K562 (cell line): ENCODE data around the gene CHD3. TPM values are rescaled to one million over a fixed set of nuclear protein-coding genes. Genes with fewer than 3 reads are reported as not detected.

Source experiments
- ARID2 ChIP-seq: fragments of 450-650 bp; IDR thresholded peaks from 2 replicates; pipeline ENCODE4 v1.6.1; 2017; ENCODE audit warnings: antibody characterized with exemption, mild to moderate bottlenecking
- DMBX1 ChIP-seq: fragments of 250-450 bp; sonication (Bioruptor Pico); IDR thresholded peaks from 2 replicates; pipeline ENCODE4 v1.8.0; 2022; ENCODE audit warnings: inconsistent platforms, mild to moderate bottlenecking, moderate library complexity, borderline replicate concordance
- HMG20B ChIP-seq: fragments of 250-450 bp; sonication (Bioruptor Pico); IDR thresholded peaks from 2 replicates; pipeline ENCODE4 v1.5.0; 2021; ENCODE audit warnings: mild to moderate bottlenecking
- HSF4 ChIP-seq: fragments of 250-450 bp; sonication (Bioruptor Pico); IDR thresholded peaks from 2 replicates; pipeline ENCODE4 v2.1.2; 2022; ENCODE audit warnings: mild to moderate bottlenecking, moderate library complexity, borderline replicate concordance
- KLF13 ChIP-seq: fragments of 450-650 bp; IDR thresholded peaks from 2 replicates; pipeline ENCODE4 v1.6.1; 2016; ENCODE audit warnings: missing genetic modification characterization, low read depth, mild to moderate bottlenecking, missing compliant biosample characterization, moderate library complexity, borderline replicate concordance
- MAFK ChIP-seq: IDR thresholded peaks from 2 replicates; pipeline ENCODE4 v1.6.1; 2011; ENCODE audit warnings: low read length, improper control_type of control experiment
- NFXL1 ChIP-seq: fragments of 450-650 bp; formaldehyde crosslinking; IDR thresholded peaks from 2 replicates; pipeline ENCODE4 v1.4.0; 2021; ENCODE audit warnings: mild to moderate bottlenecking
- NR2C1 ChIP-seq, 2 experiments: fragments of 450-650 bp; IDR thresholded peaks; 2 replicates each; pipeline ENCODE4 v1.6.1; 2017; ENCODE audit warnings: mild to moderate bottlenecking in 2 of 2, antibody characterized with exemption in 1 of 2, inconsistent platforms in 1 of 2, missing compliant biosample characterization in 1 of 2, missing genetic modification characterization in 1 of 2
- RBM39 ChIP-seq: fragments of 200-400 bp; formaldehyde crosslinking; optimal IDR thresholded peaks from 2 replicates; pipeline ENCODE3; 2018; ENCODE audit warnings: low read depth, low read length
- SIX5 ChIP-seq, 2 experiments: IDR thresholded peaks; 2 replicates each; pipeline ENCODE4 v1.6.1; 2011; ENCODE audit warnings: low read length in 2 of 2, borderline replicate concordance in 1 of 2, low read depth in 1 of 2, mild to moderate bottlenecking in 1 of 2, moderate library complexity in 1 of 2; ENCODE audit not compliant: insufficient read depth in 1 of 2
- SMARCA4 ChIP-seq: fragments of 450-650 bp; IDR thresholded peaks from 2 replicates; pipeline ENCODE4 v1.6.1; 2016
- TARDBP ChIP-seq: fragments of 450-650 bp; IDR thresholded peaks from 2 replicates; pipeline ENCODE4 v1.6.1; 2016
- TRIM24 ChIP-seq, 2 experiments: fragments of 450-650 bp; IDR thresholded peaks; 2 replicates each; pipeline ENCODE4 v1.6.1; 2016
- ZBED1 ChIP-seq: IDR thresholded peaks from 2 replicates; pipeline ENCODE4 v1.6.1; 2014
- ZNF121 ChIP-seq: sonication (generic); formaldehyde crosslinking; conservative IDR thresholded peaks from 2 replicates; pipeline ENCODE4 v1.8.0; 2022; ENCODE audit warnings: missing genetic modification reagents
- ZNF146 ChIP-seq: IDR thresholded peaks from one replicate; pipeline ENCODE4 v1.6.1; 2018; ENCODE audit warnings: missing compliant biosample characterization; ENCODE audit not compliant: unreplicated experiment
- ZNF274 ChIP-seq: IDR thresholded peaks from 2 replicates; pipeline ENCODE4 v1.6.1; 2011; ENCODE audit warnings: low read depth, mild to moderate bottlenecking, low read length, moderate library complexity, borderline replicate concordance
- ZNF551 ChIP-seq: fragments of 250-450 bp; sonication (Bioruptor Pico); IDR thresholded peaks from 2 replicates; pipeline ENCODE4 v1.5.0; 2021; ENCODE audit warnings: mild to moderate bottlenecking, moderate library complexity
- ZNF586 ChIP-seq: fragments of 450-650 bp; formaldehyde crosslinking; conservative IDR thresholded peaks from 2 replicates; pipeline ENCODE4 v1.4.0; 2020; ENCODE audit warnings: mild to moderate bottlenecking, moderate library complexity
- polyA plus RNA-seq, 8 experiments: library from polyadenylated mRNA; depleted of rRNA in 4 of 8; stranded (reverse) in 5 of 8; unstranded in 3 of 8; fragments of >200 nt; fragmentation: Nextera tagmentation in 2 of 8; fragmentation: Illumina TruSeq in 1 of 8; extraction: Ambion mirVana in 2 of 8; extraction: Trizol in 1 of 8; gene quantifications; 2 replicates each; pipeline versions ENCODE4 v1.2.1 to v1.2.3, GENCODE V29; 2011 to 2014; ENCODE audit warnings: inconsistent platforms in 1 of 8, missing spikeins in 1 of 8
- total RNA-seq, 7 experiments: library from RNA; depleted of rRNA in 6 of 7; stranded (reverse); fragments of >200 nt in 6 of 7; fragmentation: Illumina TruSeq in 2 of 7; extraction: Trizol in 2 of 7; gene quantifications; 2 replicates each; pipeline versions ENCODE4 v1.2.1 to v1.2.3, GENCODE V29; 2011 to 2021; ENCODE audit warnings: low replicate concordance in 1 of 7
- TF ChIP-seq, protein P1 (sequence below): fragments of 250-450 bp; sonication (Bioruptor Pico); IDR thresholded peaks from 2 replicates; pipeline ENCODE4 v1.8.0; 2022; ENCODE audit warnings: inconsistent platforms
- TF ChIP-seq, protein P2 (sequence below): fragments of 450-650 bp; IDR thresholded peaks from 2 replicates; pipeline ENCODE4 v1.6.1; 2016; ENCODE audit warnings: borderline replicate concordance
- TF ChIP-seq, protein P3 (sequence below): sonication (generic); formaldehyde crosslinking; IDR thresholded peaks from 2 replicates; pipeline ENCODE4 v1.8.0; 2022; ENCODE audit warnings: mild to moderate bottlenecking, missing genetic modification reagents
- TF ChIP-seq, protein P4 (sequence below): fragments of 200-800 bp; sonication (Bioruptor generic); IDR thresholded peaks from 2 replicates; pipeline ENCODE4 v1.6.1; 2017; ENCODE audit warnings: missing genetic modification characterization, missing compliant biosample characterization

The CHD3 gene
- total and polyA plus RNA-seq, 9 of the 15 experiments (the other 6 are each of a cell fraction or from before 2014, with no cell fraction given) = 0.39 to 38.2 (median 21.2) TPM

DNA sequence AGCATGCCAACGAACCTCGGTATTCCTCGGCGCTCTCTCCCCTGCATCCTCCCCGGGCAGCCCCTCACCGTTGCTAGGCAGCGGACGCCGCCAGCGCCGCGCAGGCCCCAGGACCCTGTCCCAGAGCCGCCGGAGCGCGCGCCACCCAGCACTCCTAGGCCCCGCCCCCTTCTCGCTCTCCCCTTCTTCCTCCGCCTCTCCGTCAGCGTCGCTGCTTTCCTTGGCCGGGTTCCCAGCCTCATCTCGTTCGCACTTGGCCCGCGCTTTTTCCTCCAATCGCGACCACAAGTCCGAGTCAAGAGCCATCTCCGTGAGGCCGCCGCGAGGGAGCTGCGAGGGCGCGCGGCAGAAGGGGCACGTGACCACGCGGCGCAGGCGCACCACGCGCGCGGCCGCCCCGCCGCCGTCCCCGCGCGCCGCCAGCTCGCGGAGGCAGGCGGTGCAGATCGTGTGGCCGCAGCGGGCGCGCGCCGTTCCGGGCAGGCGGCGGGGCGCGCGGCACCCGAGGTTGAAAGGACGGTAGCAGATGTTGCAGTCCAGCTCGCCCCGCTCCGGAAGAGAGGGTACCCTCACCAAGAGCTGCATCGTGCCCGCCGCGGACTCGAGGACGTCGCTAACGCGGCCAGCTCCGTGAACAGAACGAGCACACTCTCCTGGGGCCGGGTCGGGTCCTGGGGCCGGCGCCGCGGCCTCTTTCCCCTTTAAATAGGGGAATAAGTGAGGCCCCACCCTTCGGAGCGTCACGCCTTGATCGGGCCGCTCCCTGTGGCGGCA lies 27.2 kb downstream of the CHD3 start, which contains the start of gene RNF227 (continued):
- TF ChIP-seq, protein P1, sequence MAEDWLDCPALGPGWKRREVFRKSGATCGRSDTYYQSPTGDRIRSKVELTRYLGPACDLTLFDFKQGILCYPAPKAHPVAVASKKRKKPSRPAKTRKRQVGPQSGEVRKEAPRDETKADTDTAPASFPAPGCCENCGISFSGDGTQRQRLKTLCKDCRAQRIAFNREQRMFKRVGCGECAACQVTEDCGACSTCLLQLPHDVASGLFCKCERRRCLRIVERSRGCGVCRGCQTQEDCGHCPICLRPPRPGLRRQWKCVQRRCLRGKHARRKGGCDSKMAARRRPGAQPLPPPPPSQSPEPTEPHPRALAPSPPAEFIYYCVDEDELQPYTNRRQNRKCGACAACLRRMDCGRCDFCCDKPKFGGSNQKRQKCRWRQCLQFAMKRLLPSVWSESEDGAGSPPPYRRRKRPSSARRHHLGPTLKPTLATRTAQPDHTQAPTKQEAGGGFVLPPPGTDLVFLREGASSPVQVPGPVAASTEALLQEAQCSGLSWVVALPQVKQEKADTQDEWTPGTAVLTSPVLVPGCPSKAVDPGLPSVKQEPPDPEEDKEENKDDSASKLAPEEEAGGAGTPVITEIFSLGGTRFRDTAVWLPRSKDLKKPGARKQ (CRISPR knock-in tag) = no peak
- TF ChIP-seq DMBX1 (CRISPR knock-in tag) = peak; percentile 13; the same call in 1 of the 2 replicates
- TF ChIP-seq, protein P2, sequence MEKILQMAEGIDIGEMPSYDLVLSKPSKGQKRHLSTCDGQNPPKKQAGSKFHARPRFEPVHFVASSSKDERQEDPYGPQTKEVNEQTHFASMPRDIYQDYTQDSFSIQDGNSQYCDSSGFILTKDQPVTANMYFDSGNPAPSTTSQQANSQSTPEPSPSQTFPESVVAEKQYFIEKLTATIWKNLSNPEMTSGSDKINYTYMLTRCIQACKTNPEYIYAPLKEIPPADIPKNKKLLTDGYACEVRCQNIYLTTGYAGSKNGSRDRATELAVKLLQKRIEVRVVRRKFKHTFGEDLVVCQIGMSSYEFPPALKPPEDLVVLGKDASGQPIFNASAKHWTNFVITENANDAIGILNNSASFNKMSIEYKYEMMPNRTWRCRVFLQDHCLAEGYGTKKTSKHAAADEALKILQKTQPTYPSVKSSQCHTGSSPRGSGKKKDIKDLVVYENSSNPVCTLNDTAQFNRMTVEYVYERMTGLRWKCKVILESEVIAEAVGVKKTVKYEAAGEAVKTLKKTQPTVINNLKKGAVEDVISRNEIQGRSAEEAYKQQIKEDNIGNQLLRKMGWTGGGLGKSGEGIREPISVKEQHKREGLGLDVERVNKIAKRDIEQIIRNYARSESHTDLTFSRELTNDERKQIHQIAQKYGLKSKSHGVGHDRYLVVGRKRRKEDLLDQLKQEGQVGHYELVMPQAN = no peak; the same call in 1 of the 2 replicates
- no peak for TF ChIP-seq MAFK
- no peak for TF ChIP-seq ARID2
- TF ChIP-seq ZNF146 (CRISPR knock-in tag) = no peak
- 0 out of 2 replicates have a peak, but pooled peaks have one; percentile 16 for TF ChIP-seq KLF13
- TF ChIP-seq HMG20B = no peak
- TF ChIP-seq, protein P3, sequence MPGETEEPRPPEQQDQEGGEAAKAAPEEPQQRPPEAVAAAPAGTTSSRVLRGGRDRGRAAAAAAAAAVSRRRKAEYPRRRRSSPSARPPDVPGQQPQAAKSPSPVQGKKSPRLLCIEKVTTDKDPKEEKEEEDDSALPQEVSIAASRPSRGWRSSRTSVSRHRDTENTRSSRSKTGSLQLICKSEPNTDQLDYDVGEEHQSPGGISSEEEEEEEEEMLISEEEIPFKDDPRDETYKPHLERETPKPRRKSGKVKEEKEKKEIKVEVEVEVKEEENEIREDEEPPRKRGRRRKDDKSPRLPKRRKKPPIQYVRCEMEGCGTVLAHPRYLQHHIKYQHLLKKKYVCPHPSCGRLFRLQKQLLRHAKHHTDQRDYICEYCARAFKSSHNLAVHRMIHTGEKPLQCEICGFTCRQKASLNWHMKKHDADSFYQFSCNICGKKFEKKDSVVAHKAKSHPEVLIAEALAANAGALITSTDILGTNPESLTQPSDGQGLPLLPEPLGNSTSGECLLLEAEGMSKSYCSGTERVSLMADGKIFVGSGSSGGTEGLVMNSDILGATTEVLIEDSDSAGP (CRISPR knock-in tag) = no peak
- no peak for TF ChIP-seq TRIM24 (IDR thresholded peaks at IDR 0.05)
- 0 out of 2 replicates have a peak, but pooled peaks have one; percentile 10 for TF ChIP-seq ZNF121
- no peak for TF ChIP-seq ZBED1
- no peak for TF ChIP-seq HSF4
- no peak for TF ChIP-seq ZNF586 (CRISPR knock-in tag)
- TF ChIP-seq RBM39 = no peak
- TF ChIP-seq, protein P4, sequence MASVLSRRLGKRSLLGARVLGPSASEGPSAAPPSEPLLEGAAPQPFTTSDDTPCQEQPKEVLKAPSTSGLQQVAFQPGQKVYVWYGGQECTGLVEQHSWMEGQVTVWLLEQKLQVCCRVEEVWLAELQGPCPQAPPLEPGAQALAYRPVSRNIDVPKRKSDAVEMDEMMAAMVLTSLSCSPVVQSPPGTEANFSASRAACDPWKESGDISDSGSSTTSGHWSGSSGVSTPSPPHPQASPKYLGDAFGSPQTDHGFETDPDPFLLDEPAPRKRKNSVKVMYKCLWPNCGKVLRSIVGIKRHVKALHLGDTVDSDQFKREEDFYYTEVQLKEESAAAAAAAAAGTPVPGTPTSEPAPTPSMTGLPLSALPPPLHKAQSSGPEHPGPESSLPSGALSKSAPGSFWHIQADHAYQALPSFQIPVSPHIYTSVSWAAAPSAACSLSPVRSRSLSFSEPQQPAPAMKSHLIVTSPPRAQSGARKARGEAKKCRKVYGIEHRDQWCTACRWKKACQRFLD (CRISPR knock-in tag) = peak; percentile 88
- TF ChIP-seq NFXL1 (CRISPR knock-in tag) = no peak
- no peak for TF ChIP-seq SIX5 (IDR thresholded peaks at IDR 0.05; ENCODE audit: borderline replicate concordance in 1 of 2, insufficient read depth in 1 of 2, low read depth in 1 of 2, low read length in 2 of 2)
- no peak for TF ChIP-seq ZNF274
- TF ChIP-seq SMARCA4 = no peak
- no peak for TF ChIP-seq TARDBP
- TF ChIP-seq ZNF551 (CRISPR knock-in tag) = no peak
- no peak for TF ChIP-seq NR2C1 (IDR thresholded peaks at IDR 0.05)
- TF ChIP-seq NR2C1 (tag; IDR thresholded peaks at IDR 0.05) = no peak
